ENCODE measurements around the gene COPS2.

GRCh38 chr15:49190586-49190985 is 35.2 kb upstream of the COPS2 start:
- TF ChIP-seq PRRX2 (CRISPR knock-in tag; IDR thresholded peaks at IDR 0.05) (no peak), IRF2 (CRISPR knock-in tag; IDR thresholded peaks at IDR 0.05; ENCODE audit: borderline replicate concordance, low read depth) (no peak), IRF1 (CRISPR knock-in tag; IDR thresholded peaks at IDR 0.05) (no peak), ESRRA (CRISPR knock-in tag; IDR thresholded peaks at IDR 0.05; ENCODE audit: borderline replicate concordance) (no peak), ATF3 (CRISPR knock-in tag; conservative IDR thresholded peaks at IDR 0.05) (no peak), STAT6 (CRISPR knock-in tag; conservative IDR thresholded peaks at IDR 0.05; ENCODE audit: low read depth) (no peak), CTCF (IDR thresholded peaks at IDR 0.05) (no peak), FOXP1 (CRISPR knock-in tag; IDR thresholded peaks at IDR 0.05; ENCODE audit: borderline replicate concordance) (no peak), FOXP4 (CRISPR knock-in tag; IDR thresholded peaks at IDR 0.05) (no peak)
